Raji (cell line): Measurements from ENCODE around the gene GOLGA2.

ENCODE experiments used
- POLR2A ChIP-seq: IDR thresholded peaks from 2 replicates; pipeline ENCODE4 v1.6.1; 2011; ENCODE audit warnings: low read depth, low read length, control low read depth; ENCODE audit not compliant: insufficient read depth

Gene GOLGA2

GRCh38 chr9:128304136-128304970, 28.5 kb upstream of the GOLGA2 start:
- no peak for TF ChIP-seq POLR2A

GRCh38 chr9:128298535-128299482, 23.0 kb upstream of the GOLGA2 start:
- no peak for TF ChIP-seq POLR2A

- TF ChIP-seq POLR2A: no peak
These were observed 21.5 kb upstream of the GOLGA2 start for GRCh38 chr9:128297221-128297773.

- TF ChIP-seq POLR2A: no peak
These were observed 20.8 kb upstream of the GOLGA2 start for GRCh38 chr9:128296340-128297220.

- TF ChIP-seq POLR2A: no peak
These were observed 18.3 kb upstream of the GOLGA2 start for GRCh38 chr9:128294142-128294541.

GRCh38 chr9:128293091-128293490, 17.3 kb upstream of the GOLGA2 start:
- no peak for TF ChIP-seq POLR2A

GRCh38 chr9:128292009-128292408, 16.2 kb upstream of the GOLGA2 start:
- TF ChIP-seq POLR2A: no peak

- TF ChIP-seq POLR2A: no peak
These were observed 12.6 kb upstream of the GOLGA2 start for GRCh38 chr9:128288273-128289004.

- TF ChIP-seq POLR2A: no peak
These were observed 10.6 kb upstream of the GOLGA2 start for GRCh38 chr9:128286440-128286839.

GRCh38 chr9:128285033-128285784, 9.4 kb upstream of the GOLGA2 start:
- TF ChIP-seq POLR2A: no peak

- TF ChIP-seq POLR2A: no peak
These were observed 6.7 kb upstream of the GOLGA2 start for GRCh38 chr9:128282500-128282899.

- no peak for TF ChIP-seq POLR2A
These were observed 4.3 kb upstream of the GOLGA2 start for GRCh38 chr9:128280084-128280622.

GRCh38 chr9:128276574-128277270, 915 bp upstream of the GOLGA2 start:
- TF ChIP-seq POLR2A: no peak
